GM21528 (cell line): ENCODE measurements around the gene HOXD13.

Experiments
- ATAC-seq: cut with Tn5 transposase; IDR thresholded peaks from one replicate; pipeline ENCODE4 v1.9.1; 2021; ENCODE audit warnings: mild to moderate bottlenecking, moderate library complexity; ENCODE audit not compliant: unreplicated experiment, low FRiP score

HOXD13 gene

DNA sequence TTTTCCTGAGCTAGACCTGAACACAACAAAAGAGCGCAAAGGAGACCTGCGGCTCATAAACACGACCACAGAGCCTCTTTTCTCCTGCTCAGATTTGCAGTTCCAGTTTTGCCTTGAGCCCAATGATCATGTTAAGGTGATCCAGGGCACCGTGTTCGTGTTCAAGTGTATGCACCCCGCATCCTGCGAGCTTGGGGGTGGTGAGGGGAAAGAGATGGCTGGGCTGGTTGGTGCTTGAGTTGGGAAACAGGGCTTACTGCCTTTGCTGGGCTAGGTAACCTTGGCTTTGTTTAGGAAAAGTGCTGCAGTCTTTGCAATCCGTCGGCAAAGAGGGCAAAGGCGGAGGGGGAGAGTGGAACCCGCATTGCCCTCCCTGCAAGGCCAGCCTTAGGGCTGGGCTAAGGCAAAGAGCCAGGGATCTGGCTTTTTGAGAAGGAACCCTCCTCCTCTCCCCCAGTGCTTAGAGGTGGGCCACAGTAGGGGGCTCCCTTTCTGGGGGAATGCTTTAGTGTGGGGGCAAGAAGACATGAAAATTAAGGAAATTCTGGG is 25.4 kb downstream of the HOXD13 start:
- ATAC-seq = no peak

DNA sequence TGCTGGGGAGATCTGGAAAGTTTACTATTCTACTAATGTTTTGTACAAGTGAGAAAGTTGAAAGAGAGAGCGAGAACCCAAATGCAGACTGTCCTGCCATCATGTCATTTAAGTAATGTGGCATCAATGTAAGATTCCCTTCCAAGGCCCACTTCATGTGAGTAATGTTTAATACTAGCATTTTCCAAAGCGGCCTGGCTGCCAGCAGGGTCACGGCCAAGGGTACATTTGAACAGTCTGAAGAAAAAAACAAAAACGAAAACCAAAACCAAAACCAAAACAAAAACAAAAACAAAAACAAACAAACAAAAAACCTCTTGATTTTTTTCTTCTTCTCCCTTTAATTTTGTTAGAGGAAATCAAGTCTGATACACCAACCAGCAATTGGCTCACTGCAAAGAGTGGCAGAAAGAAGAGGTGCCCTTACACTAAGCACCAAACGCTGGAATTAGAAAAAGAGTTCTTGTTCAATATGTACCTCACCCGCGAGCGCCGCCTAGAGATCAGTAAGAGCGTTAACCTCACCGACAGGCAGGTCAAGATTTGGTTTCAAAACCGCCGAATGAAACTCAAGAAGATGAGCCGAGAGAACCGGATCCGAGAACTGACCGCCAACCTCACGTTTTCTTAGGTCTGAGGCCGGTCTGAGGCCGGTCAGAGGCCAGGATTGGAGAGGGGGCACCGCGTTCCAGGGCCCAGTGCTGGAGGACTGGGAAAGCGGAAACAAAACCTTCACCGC is 26.2 kb downstream of the HOXD13 start:
- ATAC-seq = no peak

DNA sequence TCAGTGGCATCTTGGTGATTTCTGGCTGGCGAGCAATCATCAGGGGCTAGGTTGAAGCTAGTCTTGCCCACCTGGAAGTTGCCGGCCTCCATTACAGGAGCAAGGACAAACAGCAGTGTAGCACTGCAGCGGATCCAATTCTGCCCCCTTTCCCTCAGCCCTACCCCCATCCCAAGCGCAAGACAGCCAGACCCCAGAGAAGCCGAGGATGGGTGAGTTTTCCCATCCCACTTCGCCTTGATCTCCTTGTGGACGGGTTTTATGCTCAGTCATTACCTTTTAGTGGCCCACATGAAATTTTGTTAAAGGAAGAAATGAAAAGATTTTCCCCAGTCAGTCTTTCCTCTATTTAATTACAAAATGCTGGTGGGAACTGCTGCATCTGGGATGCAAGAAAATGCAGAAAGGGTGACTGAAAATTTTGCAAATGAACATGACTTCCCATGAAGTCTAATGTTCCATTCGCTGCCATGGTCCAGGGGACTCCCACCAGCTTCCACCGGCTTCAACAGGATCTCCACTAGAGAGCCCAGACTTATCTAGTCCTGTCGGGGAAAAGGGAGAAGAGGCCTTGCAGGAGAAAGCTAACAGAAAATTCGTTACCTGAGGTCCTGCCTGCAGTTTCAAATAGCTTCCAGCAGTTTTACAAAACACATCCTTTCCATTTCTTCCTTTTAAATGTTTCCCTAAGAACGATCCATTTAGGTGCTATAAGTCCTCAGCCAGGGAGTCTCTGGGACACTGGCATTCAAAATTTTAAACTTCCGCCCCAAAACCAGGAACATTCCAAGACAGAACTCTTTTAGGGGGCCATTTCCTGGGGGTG is 28.1 kb downstream of the HOXD13 start:
- no peak for ATAC-seq

DNA sequence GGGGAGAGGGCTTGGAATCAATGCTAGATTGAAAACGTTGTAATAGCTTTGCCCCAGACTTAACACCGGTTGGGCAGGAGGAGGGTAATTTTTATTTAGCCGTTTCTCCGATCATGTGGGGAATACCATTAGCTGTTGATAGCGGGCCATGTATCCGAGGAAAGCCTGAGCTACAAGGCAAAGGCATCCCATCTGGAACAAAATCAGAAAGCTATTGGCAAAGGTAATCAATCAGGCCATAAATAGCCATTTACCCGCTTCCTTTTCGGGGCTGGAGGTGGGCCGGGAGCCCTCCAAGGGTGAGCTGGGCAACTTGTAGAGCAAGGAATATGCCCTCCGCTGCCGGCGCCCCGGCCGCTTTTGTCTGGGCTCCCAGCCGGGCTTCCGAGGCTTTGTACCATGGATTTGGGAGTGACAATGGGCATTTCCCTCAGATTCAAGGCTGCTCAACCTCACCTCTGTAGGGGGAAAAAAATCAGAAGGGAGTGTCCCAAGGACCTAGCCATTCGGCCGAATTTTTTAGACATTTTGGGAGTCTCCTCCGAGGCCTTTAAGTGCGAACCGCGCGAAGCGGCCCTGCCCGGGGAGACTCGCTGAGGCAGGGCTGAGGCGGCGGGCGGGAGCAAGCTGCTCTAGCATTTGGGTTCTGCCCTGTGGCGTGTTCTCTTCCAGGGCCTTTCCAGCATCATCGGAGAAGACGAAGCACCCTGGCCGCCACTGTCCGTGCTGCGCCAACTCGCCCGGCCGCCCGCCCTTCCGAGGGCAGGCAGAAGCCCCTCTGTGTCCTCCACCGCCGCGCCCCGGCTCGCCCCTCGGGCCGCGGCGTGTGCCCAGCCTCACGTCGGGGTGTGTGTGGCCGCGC is 28.9 kb downstream of the HOXD13 start:
- ATAC-seq = no peak

DNA sequence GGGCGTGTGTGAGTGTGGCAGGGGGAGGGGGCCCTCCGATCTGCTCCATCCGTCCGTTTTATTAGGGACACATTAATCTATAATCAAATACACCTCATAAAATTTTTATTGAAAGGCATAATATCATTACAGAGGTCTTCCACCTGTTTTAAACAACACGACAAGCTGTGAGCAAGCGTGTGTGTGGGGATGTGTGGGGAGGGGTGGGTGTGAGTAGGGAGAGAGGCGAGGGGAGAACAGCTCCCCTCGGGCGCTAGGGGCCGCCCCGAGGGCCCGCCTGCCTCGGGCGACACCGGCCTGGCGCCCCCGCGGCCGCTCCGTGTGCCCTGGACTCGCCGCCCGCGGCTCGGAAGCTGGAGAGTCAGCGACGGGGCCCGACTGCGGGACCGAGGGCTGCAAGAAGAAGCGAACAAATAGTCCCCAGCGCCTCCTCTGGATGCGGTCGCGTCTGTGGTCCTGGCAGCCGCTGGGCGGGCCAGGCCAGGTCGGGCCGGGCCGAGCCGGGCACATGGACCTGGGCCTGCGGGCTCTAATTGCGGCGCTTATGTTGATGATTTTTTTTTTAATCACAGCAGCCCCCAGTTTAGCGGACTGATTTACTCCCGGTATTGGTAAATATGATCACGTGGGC is 29.6 kb downstream of the HOXD13 start:
- no peak for ATAC-seq

DNA sequence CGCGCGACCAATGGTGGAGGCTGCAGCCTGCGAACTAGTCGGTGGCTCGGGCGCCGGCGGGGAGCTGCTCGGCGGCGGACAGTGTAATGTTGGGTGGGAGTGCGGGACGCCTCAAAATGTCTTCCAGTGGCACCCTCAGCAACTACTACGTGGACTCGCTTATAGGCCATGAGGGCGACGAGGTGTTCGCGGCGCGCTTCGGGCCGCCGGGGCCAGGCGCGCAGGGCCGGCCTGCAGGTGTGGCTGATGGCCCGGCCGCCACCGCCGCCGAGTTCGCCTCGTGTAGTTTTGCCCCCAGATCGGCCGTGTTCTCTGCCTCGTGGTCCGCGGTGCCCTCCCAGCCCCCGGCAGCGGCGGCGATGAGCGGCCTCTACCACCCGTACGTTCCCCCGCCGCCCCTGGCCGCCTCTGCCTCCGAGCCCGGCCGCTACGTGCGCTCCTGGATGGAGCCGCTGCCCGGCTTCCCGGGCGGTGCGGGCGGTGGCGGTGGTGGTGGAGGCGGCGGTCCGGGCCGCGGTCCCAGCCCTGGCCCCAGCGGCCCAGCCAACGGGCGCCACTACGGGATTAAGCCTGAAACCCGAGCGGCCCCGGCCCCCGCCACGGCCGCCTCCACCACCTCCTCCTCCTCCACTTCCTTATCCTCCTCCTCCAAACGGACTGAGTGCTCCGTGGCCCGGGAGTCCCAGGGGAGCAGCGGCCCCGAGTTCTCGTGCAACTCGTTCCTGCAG is 30.3 kb downstream of the HOXD13 start, which contains the start of gene HOXD9:
Gene HOXD9, plus strand, starts transcription at position 37 of the 728 bp plus-strand sequence. Its CDS starts 50 bp downstream, at position 87.
- ATAC-seq = no peak

DNA sequence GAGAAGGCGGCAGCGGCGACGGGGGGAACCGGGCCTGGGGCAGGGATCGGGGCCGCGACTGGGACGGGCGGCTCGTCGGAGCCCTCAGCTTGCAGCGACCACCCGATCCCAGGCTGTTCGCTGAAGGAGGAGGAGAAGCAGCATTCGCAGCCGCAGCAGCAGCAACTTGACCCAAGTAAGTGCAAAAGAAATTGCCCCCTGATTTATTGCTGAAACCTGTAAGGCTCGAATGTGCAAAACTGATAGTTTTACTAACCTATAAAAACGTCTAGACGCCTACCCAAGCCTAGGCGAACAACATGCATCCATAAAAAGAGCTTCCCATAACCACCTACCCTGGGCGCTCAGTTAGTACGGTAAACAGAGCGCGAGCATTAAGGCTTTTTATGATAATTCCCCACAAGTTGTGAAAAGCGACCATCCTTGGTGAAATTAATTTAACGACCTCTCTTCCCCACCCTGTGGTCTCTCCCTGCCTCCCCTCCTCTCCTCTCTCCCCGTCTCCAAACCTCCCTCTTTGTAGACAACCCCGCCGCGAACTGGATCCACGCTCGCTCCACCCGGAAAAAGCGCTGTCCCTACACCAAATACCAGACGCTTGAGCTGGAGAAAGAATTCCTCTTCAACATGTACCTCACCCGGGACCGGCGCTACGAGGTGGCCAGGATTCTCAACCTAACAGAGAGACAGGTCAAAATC is 31.0 kb downstream of the HOXD13 start:
- no peak for ATAC-seq

DNA sequence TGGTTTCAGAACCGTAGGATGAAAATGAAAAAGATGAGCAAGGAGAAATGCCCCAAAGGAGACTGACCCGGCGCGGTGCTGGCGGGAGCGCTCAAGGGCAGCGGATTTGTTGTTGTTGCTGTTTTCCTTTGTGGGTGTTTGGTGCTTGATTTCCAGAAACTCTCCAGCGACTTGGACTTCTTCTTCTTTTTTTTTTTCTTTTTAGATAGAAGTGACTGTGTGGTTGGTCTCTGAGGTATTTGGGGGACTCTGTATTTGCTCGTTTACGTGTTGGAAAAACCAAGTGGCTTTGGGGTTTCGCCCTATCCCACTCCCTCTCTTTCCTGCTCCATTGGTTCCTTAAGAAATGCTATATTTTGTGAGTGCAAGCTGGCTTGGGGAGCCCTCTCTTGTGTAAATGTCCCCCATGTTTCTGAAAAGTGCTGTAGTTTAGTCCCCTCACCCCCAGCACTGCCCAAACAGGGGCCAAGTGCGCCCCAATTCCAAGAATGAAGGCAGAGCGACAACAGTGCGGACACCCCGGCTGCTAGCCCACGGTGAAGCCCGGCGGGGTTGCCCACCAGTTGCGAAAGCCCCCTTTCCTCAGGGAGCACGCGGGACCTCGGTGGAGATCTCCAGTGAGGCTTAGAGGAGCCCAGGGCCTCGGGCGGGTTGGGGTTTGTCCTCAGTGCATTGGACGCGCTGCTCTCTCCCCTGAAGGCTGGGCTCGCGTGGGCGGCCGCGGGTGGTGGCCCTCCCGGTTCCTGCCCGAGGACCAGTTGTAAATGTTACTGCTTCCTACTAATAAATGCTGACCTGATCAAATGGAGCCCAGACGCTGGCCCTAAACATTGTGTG is 31.8 kb downstream of the HOXD13 start:
- no peak for ATAC-seq

DNA sequence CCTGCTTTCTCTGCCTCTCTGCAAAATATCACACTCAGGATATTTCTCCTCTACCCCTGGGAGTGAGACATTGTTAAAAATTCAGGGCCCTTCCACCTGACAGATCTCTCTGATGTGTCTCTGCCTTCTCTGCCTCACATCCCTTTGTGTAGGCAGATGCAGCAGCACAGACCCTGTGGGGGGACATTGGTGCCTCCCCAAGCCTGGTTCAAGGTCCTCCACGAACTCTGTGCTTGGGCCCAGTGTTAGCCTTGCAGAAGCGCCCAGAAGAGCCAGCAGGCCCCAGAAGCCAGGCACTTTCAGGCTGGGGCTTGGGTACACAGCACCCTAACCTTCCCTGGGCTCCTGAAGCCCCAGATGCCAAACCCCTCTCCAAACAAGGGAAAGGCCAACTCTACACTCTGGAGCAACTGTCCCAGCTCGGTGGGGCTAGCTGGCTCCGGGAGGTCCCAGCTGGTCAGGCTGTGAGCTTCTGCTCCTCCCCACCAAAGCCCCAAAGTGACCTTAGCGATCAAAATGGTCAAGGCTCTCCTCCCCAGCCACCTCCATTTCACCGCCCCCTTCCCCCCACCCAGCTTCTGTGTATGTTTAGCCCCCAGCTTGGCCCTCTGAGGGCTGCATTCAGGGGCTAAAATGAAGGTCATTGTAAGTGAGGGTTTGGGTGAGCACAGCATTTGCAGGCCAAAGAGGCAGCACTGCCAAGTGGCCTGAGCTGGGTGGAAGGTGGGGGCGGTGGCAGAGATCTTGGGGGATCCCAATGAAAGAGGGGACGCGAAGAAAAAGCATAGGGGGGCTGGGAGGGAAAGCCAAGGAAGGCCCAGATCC is 32.6 kb downstream of the HOXD13 start:
- ATAC-seq = no peak

DNA sequence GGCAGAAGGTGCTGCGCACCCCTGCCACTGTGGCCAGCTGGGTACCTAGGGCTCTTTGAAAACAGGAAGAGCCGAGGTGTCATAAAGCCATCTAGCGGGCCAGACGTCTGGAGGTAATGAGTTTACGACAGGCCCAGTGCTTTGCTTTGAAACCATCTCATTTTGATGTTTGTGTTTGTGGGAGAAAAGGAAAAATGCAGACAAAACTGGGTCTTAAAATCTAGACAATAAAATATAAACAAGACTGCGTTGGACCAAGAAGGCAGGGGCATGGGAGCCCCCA is 33.2 kb downstream of the HOXD13 start:
- no peak for ATAC-seq

DNA sequence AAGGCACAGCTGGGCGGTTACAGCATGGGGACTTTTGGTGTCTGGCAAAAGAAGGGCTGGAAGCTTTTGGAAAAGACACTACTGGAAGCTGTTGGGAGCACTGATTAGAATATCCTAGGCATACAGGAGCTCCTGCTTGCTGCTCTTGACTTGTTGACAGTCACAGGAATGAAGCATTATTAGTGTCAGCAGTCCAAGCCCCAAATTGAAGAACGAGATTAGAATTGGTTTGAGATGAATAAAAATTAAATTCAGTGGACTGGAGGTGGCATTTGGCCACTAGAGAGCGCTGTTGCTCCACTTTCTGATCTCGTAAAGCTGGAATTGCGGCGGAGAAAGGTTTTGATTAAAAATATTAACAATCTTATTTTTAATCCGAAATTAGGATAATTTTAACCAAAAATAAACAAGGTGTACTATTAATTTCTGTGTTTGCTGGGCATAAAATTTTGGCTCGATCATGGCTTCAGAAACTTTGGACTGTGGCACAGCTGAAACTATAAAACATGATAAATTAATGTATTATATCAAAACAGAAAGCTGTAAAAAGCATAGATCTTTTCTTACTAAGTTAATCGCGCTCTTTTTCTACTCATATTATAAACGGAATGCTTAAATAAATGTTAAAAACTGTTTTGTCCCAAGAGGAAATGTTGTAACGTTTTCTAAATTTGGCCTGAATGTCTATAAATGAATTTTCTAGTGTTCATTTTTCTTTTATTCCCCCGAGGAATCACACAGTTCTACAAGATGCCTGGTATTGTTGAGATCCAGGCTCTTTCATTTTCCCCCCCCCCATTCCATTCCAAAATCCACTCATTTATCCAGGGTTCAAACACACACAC is 34.6 kb downstream of the HOXD13 start:
- no peak for ATAC-seq

DNA sequence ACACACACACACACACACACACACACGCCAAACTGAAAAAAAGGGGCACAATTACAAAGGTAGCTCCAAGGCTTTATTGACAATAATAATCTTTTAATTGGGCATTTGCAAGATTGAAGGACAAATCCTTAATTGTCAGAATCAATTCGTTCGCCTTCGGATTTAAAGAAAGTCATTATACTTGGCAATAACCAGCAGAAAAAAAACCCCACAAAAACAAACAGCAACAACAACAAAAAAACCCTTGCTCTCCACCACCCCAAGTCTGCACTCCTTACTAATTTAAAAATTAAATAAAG is 35.2 kb downstream of the HOXD13 start:
- ATAC-seq = no peak

DNA sequence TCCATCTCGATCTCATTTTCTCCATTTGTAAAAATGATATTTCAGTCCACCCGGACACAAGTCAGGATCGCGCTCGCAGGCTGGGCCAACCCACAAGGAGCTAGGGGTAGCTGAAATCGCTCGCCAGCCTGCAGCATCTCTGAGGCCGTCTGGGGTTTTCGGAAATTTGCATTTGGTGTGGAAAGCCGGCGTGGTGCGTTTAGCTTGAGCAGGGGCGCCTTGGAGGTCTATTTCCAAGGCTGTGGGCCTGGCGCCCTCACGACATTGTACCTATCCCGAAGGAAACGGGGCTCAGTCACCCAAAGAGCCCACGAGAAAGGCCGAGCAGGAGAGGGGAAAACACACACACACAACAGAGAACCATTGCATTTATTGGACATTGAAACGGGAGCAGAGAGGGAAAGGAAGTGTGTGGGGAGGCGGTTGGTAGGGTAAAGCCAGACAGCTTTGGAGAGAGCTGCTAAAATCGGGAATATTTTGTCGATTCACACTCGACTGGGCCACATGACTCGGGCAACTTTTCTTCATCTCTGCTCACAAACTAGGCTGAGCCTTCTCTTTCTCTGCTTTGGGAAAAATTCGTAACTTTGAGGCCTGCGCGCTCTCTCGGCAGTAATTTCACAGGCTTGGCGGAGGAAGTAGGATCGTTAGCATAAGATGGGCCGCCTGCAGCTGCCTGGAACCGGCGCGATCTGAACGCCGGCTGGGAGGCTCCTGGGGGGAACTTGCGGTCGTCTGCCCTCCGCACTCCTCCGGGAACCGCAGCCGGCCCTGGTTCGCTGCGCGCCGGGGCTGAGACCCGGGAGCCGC is 35.9 kb downstream of the HOXD13 start:
- no peak for ATAC-seq

DNA sequence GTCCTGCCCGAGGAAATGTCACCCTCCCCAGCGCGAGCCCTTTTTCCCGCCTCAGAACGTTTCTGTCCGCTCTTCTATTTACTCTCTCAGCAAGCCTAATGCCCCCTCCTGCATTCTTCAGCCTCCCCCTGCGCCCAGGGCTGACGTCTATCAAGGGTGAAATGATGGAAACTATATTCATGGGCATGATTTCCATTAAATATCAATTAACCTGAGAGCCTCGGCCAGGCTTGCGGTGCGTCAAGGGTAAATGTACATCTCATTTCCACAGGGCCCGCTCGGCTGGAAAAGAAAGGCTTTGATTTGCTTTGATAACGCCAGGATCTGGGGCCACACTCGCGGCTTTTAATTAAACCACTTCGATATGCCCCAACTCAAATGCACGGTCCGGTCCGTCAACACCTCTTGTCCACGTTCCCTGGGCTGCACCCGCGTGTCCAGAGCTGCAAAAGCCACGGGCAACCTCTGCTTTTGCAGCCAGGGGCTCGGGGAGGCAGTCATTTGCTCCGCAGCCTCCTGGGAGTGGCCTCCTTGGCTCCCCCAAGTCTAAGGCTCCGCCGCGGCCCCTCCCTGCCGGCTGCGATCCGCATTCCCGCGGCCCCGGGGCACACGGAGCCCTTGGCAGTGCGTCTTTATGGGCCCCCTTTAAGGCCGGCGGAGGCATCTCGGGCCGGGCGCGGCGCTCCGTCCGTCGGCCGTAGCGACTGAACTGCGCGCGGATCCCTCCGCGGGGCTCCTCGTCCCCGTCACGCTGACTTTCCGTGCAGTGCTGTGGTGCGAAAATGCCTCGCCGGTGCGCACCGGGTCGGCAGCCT is 36.7 kb downstream of the HOXD13 start, which contains the start of gene HOXD8:
Gene HOXD8, plus strand, starts transcription at position 724 of the 815 bp plus-strand sequence. CDS start 662 bp downstream, outside the sequence.
- ATAC-seq = no peak

DNA sequence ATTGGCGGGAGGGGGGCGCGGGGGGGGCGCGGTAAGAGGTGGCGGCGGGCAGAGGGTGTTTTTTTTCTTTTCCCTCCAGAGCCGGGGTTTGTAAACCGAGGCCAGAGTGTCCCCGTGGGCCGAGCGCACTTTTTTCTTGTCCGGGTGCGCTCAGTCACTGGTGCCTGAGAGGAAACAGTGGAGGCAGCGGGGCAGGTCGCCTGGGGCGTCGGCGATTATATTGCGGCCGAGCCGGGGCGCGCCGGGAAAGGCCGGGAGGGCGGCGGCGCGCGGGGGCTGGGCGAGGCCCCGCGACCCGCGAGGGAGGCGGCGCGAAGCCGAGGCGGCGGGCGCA is 37.3 kb downstream of the HOXD13 start:
- no peak for ATAC-seq
